NCI-H2196 (cell line): ENCODE measurements around the gene HHIPL2.
"Not testable (repeated sequence)": the region's sequence is repeated elsewhere in the genome, so short reads cannot be mapped to it uniquely, and the experiment has no call there.

Experiments used
- DNase-seq: peaks from one replicate; lab custom pipeline; 2025; ENCODE audit not compliant: unreplicated experiment; lab: John Stamatoyannopoulos, UW

The HHIPL2 gene

DNA sequence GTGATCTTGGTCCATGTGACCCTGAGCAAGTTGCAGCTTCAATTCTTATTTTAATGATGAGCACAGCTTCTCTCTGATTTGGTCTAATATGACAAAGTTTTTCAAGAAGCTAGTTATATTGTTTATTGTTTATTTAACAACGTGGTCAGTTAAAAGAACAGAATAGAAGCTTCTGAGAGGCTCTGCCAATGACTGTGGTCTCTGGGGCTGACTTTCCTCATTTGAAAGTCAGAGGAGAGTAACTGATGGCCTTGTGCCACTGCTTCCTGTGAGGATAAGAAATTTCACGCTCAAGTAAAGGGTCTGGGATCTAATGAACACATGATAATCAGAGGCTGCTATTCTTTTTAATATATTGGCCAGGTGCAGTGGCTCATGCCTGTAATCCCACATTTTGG, 7.3 kb downstream of the HHIPL2 start:
- DNase-seq, result no peak

DNA sequence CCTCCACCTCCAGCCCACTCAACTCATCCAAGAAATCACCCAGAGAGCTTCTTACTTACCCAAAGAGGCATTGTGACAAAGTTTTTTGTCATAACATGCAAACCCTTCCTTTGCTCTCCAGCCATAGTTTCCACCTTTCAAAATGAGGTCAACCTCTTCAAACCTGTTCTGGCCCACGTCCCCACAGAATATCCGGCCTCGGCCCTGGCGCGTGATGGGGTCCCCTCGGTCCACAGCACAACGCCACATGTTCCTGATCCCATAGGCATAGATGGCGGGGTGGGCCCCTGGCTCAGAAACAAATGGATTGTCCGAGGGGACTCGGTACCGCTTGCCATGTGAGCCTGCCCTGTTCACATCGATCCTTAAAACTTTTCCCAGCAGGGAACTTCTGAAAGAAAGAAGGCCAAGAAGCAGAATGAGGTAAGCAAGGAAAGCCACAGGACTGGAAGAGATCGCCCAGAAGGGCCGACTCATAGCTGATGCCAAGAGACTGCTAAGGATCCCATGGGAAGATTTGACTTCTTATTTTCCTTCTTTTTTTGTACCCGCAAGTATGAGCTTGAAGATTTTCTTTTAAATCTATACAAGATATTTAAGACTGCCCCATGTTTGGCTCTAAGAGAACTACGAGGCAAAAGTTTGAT, 7.8 kb downstream of the HHIPL2 start:
- no peak for DNase-seq

DNA sequence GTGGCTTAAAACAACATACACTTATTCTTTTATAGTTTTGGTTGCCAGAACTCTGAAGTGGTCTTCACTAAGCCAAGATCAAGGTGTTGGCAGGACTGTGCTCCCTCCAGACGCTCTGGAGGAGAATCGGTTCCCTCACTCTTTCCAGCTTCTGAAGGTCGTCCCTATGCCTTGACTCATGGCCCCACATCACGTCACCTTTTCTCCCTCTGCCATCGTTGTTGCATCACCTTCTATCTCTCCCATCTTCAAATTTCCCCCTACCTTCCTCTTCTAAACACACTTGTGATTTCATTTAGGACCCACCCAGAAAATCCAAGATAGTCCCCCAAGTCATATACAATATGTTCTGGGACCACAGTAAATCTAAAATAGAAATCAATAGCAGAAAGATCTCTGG, 12.4 kb downstream of the HHIPL2 start:
- no peak for DNase-seq

DNA sequence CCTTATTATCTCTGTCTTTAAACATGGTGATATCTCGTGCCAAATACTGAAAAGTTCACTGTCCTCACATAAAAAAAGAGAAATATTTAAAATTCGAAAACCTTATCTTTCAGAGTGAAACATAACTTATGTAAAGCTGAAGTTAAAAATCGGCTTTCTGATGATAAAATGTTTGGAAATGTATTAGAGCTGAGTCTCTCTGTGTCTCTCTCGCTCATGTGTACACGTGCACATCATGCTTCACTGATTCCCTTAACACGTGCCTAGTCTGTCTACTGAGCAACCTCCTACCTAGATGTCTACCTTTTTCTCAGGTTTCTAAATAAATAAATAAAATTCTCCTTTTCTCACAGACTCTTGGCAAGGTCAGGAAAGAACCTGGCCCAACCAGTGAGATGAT, 17.1 kb downstream of the HHIPL2 start:
- no peak for DNase-seq

DNA sequence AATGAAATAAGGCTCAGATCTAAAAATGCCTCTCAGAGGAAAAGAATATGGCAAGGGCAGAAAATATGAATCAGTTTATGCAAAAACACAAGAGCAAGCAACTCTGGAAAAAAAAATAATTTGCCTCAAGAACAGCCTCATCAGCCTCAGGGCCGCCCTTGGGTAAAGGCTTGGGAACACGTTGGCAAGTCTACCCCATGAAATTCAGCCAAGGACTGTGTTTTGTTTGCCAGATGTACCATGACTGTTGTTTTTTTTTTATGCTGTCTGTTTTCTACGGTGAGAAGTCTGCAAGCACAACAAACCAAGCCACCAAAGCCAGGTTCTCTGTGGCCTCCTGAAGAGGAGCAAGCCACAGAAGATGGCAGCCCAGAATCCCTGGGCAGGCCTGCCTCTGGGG, 18.0 kb downstream of the HHIPL2 start:
- DNase-seq, result no peak

DNA sequence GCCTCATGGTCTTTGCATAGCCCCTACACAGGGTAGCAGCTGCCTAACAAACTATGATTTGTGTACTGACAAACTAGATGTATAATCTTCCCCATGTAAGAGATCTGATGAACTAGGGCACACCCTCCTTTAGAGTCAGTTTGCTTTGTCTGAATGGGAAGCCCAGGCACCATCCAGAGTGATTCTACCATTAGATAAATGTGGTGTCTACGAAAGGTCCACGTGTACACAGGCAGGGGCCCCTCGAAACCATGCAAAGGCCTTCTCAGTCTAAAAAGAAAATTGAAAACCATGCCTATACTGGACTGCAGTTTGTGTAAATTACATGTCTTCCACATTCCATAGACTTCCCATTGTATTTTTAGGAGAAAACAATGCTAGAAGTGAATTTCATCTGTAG, 18.7 kb downstream of the HHIPL2 start:
- no peak for DNase-seq

DNA sequence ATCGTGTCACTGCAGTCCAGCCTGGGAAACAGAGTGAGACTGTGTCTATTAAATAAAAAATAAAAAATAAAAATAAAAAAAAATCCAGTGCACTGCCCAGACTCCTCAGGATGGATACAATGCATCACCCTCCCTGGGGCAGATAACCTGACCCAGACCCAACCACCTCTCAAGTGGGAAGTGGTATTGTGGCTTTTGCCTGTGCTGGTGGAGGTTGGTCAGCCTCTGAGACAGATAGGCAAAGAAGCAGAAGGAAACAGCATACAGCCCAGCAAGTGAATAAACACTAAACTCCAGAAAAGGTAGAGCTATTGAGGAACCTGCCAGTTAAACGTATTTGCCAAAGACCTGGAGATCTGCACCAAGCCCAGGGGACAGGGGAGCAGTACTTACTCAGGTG, 22.0 kb downstream of the HHIPL2 start:
- DNase-seq, result no peak

DNA sequence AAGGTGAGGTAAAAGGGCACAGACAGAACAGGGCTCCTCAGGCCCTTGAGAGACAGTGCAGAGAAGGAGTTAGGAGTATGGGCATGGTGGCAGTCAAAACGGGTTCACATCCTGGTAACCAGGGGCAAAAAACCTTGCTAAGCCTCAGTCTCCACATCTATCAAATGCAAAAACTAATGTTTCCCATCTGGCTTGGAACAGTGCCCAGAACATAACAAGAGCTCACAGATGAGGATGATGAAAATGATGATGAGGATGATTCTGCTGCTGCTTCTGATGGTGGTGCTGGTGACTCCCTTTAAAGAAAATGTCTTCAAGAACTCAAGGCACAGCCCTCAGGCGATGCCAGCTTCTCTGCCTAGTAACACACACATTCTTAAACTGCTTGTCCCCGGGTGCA, 24.1 kb downstream of the HHIPL2 start:
- no peak for DNase-seq

DNA sequence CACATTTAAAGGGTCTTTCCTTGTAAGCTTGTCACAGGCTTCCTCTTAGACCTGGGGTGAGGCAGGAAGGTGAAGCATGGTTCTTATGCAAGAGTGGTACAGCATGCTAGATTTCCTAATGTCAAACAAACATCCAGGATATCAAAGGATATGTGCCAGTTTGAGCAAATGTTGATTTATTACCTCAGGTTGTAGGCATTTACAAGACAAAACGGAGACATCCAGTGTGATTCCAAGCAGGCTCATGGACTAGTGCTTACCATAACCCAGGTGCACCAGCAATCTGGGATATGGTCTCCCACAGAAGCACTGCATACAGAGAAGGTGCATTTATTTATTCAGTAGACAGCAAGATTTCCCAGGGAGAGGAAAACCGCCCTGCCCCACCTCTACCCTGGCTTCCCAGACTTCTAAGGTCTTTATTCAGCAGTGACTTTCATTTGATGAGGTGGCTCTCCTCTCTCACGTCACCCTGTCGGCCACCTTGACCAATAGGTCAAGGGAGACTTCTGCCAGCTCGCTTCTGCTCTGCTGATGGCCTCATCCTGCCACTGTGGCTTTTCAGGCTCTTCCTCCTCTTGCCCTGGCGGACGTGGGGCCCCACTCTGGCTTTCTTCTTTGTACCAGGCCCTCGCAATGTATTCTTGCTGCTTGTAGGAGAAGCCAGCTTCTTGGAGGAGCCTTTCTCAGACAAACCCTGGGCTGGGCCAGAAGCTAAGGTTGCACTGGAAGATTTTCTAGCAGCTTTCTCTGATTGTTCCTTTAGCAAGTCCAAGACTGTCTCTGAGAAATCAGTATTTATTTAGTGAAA, 25.6 kb downstream of the HHIPL2 start:
- no peak for DNase-seq

DNA sequence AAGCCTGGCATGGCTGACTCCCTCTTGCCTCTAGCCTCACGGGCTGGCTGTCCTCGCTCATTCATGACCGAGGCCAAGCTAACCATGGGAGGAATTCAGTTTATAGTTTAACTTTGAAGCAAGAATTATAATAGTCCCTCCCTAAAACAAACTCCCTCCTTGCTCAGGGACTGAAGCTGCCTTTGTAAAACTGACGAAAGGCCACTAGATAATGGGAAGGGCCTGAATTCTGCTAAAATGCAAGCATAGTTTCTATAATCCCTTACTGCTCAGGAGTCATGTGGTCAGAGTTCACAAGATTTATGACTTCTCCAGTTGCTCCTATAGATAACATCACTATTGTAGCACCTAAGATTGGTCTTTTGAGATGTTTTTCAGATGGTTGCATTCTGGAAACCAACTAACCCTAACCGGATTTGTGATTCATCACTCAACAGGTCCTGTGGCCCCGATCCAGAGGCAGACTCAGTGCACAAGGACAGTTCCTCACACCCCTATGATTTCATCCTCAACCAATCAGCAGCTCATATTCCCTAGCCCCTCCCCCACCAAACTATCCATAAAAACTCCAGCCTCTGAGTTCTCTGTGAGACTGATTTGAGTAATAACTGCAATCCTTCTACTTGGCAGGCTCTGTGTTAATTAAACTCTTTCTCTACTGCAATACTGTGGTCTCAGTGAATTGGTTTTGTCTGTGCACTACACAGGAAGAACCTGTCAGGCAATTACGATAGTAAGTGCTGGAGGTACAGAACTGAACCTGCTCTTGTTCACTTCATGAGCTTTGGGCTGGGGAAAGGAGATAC, 26.4 kb downstream of the HHIPL2 start:
- no peak for DNase-seq

DNA sequence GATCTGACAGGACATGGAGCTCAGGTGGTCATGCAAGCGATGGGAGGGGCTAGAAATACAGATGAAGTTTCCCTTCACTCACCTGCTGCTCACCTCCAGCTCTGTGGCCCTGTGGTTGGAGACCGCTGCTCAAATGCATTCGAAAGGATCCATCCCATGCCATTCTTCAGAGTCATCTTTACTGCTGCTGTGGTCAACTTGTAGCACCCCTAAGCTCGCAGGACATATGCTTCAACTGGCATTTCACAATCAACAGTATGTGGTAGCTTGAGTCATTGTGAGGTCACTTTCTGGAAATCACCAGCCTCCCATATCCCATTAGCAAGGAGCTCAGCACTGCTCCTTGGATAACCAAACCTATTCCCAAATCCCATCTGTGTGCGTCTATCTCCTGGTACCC, 58.4 kb downstream of the HHIPL2 start:
- DNase-seq, result not testable (repeated sequence)

DNA sequence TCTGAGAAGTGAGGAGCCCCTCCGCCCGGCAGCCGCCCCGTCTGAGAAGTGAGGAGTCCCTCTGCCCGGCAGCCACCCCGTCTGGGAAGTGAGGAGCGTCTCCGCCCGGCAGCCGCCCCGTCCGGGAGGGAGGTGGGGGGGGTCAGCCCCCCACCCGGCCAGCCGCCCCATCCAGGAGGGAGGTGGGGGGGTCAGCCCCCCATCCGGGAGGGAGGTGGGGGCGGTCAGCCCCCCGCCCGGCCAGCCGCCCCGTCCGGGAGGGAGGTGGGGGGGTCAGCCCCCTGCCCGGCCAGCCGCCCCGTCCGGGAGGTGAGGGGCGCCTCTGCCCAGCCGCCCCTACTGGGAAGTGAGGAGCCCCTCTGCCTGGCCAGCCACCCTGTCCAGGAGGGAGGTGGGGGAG, 60.1 kb downstream of the HHIPL2 start:
- DNase-seq, result not testable (repeated sequence)

DNA sequence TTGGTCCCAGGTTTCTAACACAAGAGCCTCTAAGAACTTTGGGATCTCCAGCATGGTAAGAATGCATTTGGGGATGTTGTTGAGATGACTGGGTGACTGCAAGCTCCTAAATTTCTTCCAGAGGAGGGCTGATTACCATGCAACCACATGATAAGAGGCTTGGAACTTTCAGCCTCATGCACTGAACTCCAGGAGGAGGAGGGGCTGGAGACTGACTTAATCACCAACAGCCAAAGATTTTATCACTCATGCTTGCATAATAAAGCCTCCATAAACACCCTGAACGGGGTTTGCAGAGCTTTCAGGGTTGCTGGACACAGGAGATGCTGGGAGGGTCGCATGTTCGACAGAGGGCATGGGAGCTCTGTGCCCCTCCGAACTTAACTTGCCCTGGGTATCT, 63.9 kb downstream of the HHIPL2 start:
- DNase-seq, result not testable (repeated sequence)

DNA sequence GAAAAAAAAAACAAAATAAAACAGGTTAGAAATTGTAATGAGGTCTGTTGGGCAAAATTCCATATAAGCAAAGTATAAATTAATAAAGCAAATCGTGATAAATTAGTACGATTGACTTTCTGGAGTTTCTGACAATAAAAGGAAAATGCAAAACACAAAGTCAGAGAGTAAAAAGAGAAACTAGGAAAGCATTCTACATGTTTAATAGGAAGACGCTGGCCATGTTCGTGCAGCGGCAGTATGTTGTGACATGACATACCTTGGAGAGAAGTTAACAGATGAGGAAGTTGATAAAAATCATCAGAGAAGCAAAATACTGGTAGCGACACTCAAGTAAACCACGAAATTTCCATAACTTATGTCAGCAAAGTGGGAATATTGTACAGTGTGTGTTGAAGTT, 68.3 kb downstream of the HHIPL2 start:
- not testable (repeated sequence) for DNase-seq

DNA sequence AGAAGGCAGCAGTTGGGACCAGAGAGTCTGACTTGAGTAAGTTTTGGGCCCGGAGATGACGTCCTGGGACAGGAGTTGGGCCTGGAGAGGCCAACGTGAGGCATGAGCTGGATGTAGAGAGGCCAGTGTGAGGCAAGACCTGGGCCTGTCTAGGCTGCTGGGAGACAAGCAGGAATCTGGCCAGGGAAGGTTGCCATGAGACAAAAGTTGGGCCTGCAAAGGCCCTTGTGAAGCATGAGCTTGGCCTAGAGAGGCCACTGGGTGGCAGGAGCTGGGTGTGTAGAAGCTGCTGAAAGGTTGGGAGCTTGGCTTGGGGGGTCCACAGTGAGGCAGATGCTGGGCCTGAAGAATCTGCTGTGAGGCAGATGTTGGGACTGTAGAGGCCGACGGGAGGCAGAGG, 71.5 kb downstream of the HHIPL2 start:
- DNase-seq, result not testable (repeated sequence)

DNA sequence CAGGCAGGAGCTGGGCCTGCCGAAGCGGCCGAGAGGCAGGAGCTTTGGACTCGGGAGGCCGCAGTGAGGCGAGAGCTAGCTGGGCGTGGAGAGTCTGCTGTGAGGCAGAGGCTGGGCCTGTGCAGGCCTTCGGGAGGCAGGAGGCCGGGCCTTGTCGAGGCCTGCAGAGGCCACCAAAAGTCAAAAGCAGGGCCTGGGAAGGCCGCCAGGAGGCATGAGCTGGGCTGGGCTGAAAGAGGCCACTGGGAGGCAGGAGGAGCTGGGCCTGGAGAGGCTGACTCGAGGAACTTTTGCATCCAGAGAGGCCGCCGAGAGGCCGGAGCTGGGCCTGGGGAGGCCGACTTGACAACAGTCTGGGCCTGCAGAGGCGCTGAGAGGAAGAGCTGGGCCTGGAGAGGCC, 74.2 kb downstream of the HHIPL2 start:
- DNase-seq, result not testable (repeated sequence)

DNA sequence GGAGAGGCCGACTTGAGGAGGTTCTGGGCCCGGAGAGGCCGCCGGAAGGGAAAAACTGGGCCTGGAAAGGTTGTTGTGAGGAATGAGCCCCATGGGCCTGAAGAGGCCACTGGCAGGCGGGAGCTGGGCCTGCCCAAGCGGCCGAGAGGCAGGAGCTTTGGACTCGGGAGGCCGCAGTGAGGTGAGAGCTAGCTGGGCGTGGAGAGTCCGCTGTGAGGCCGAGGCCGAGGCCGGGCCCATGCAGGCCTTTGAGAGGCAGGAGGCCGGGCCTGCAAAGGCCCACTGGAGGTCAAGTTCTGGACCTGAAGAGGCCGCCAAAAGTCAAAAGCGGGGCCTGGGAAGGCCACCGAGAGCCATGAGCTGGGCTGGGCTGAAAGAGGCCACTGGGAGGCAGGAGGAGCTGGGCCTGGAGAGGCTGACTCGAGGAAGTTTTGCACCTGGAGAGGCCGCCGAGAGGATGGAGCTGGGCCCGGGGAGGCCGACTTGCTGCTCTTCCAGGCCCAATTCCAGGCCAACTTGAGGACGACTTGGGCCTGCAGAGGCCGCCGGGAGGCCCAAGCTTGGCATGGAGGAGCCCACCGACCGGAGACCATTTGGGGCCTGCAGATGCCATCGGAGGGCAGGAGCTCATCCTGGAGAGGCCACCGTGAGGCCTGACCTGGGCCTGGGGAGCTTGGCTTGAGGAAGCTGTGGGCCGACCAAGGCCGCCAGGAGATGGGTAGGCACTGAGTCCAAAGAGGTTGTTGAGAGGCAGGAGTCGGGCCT, 74.9 kb downstream of the HHIPL2 start:
- DNase-seq, result not testable (repeated sequence)
